ENCODE measurements around the gene MISP3.
"Not testable (repeated sequence)": the region's sequence is repeated elsewhere in the genome, so short reads cannot be mapped to it uniquely, and the experiment has no call there.

- TF ChIP-seq CTCF (IDR thresholded peaks at IDR 0.05), result peak in 1 of 3 experiments; percentile 3
- not testable (repeated sequence) for TF ChIP-seq POLR2AphosphoS5 (IDR thresholded peaks at IDR 0.05; ENCODE audit: insufficient read depth in 1 of 2, low read depth in 1 of 2); POLR2A (IDR thresholded peaks at IDR 0.05)
Observed at GRCh38 chr19:14042659-14043608, 29.7 kb upstream of the MISP3 start.
